Activated B cell treated with CpG ODN at 0.5 μM for 24 hours (primary cell): ENCODE measurements around the gene SNRNP48. TPM values are rescaled to one million over a fixed set of nuclear protein-coding genes. Genes with fewer than 3 reads are reported as not detected.

Source experiments
- ATAC-seq: fragments of 200-7000 bp; cut with Tn5 transposase; one replicate; pipeline ENCODE4 v1.10.0; 2021; ENCODE audit warnings: low read depth, mild to moderate bottlenecking, moderate library complexity
- CTCF ChIA-PET: fragments of 350-600 bp; sonication (Branson Sonifier 250); formaldehyde crosslinking; loops from one replicate; lab custom pipeline; 2021; ENCODE audit warnings: antibody characterized with exemption; lab: Charles Lee
- POLR2A ChIA-PET: fragments of 350-600 bp; sonication (Branson Sonifier 250); formaldehyde crosslinking; loops from one replicate; lab custom pipeline; 2021; ENCODE audit warnings: antibody characterized with exemption; lab: Charles Lee
- DNase-seq: peaks from one replicate; pipeline ENCODE4 v3.0.0; 2022
- H3K27ac Mint-ChIP-seq: one replicate; pipeline ENCODE4 v1.8.0; 2020; ENCODE audit warnings: mixed read lengths
- H3K27me3 Mint-ChIP-seq: one replicate; pipeline ENCODE4 v1.8.0; 2021; ENCODE audit warnings: mixed read lengths
- H3K36me3 Mint-ChIP-seq: one replicate; pipeline ENCODE4 v1.8.0; 2021; ENCODE audit warnings: low read depth, mixed read lengths
- H3K4me1 Mint-ChIP-seq: one replicate; pipeline ENCODE4 v1.8.0; 2021; ENCODE audit warnings: mixed read lengths
- H3K4me3 Mint-ChIP-seq: one replicate; pipeline ENCODE4 v1.8.0; 2020; ENCODE audit warnings: mild to moderate bottlenecking, mixed read lengths
- H3K9me3 Mint-ChIP-seq: one replicate; pipeline ENCODE4 v1.8.0; 2020; ENCODE audit warnings: mixed read lengths
- intact Hi-C: fragments of 100-400 bp; cut with micrococcal nuclease; formaldehyde crosslinking; loops from one replicate; pipeline ENCODE4 v1.15.1; 2024
- total RNA-seq: library from RNA; stranded (reverse); gene quantifications from 2 replicates; pipeline ENCODE4 v1.2.3, GENCODE V29; 2022
- TF ChIP-seq, protein P1 (sequence below): fragments of 200-600 bp; IDR thresholded peaks from one replicate; pipeline ENCODE4 v1.8.0; 2022; ENCODE audit warnings: antibody characterized with exemption, mild to moderate bottlenecking

The SNRNP48 gene
- total RNA-seq, 1 donor from 2014 or later, result 18.7 TPM

DNA sequence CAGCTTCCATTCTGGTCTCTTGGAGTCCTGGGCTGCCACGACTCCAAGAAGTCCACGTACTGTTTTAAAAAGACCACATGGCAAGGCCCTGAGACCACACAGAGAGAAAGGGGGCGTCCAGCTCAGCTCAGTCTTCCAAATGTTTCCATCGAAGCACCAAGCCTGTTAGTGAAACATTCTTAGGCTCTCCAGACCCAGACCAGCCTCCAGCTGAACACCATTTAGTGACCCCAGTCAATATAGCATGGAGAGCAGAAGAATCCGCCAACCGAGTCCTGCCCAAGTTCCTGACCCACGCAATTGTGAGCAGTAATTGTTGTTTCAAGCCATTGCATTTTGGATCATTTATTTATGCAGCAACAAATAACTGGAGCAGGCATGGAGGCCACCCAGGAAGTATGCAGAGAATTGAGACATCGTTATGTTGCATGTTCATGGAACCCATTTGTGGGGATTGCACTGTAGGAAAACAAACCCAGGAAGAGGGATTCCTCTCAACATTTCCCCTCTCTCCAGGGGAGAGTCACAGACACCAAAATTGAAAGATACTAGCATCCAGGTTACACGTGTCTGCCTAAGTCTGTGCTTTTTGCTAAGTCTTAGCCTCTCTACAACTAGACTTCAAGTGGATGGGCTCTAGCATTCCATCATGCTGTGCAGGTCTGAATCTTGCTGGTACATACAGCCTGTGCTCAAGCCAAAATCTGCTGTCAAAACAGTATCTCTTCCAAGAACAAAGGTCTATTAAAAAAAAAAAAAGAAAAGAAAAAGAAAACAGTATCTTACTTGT is 42.7 kb downstream of the SNRNP48 start:
- no peaks in the 10 kb centered on the region for H3K9me3 Mint-ChIP-seq
- no peak overlapping the region for H3K4me3 Mint-ChIP-seq
- no peaks in the 10 kb centered on the region for H3K36me3 Mint-ChIP-seq
- DNase-seq (no peak), ATAC-seq (no peak)
- intact Hi-C loops, result no loop called here
- peaks cover 16% of the 10 kb centered on the region for H3K27me3 Mint-ChIP-seq
- TF ChIP-seq, protein P1, sequence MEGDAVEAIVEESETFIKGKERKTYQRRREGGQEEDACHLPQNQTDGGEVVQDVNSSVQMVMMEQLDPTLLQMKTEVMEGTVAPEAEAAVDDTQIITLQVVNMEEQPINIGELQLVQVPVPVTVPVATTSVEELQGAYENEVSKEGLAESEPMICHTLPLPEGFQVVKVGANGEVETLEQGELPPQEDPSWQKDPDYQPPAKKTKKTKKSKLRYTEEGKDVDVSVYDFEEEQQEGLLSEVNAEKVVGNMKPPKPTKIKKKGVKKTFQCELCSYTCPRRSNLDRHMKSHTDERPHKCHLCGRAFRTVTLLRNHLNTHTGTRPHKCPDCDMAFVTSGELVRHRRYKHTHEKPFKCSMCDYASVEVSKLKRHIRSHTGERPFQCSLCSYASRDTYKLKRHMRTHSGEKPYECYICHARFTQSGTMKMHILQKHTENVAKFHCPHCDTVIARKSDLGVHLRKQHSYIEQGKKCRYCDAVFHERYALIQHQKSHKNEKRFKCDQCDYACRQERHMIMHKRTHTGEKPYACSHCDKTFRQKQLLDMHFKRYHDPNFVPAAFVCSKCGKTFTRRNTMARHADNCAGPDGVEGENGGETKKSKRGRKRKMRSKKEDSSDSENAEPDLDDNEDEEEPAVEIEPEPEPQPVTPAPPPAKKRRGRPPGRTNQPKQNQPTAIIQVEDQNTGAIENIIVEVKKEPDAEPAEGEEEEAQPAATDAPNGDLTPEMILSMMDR, result no peak
- no peaks in the 10 kb centered on the region for H3K4me1 Mint-ChIP-seq
- CTCF ChIA-PET, result no interaction called here
- H3K27ac Mint-ChIP-seq, result no peak overlapping the region
- POLR2A ChIA-PET, result no interaction called here

DNA sequence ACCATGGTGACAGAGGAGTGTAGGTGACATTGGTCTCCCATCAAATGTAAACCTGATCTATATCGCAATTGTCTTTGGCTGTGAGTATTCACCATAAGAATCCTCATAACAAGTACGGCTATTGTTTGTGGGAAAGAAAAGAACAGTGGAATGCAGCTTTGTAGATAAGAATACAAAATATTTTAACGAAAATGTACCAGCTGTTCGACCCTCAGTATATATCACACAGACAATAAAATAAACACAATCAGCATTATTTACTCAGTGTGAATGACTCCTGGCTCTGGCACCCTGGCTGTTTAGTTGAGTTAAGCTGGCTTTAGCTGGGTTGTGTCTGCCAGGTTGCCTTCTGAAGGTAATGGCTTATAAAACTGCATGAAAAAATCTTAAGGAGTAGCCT is 43.4 kb downstream of the SNRNP48 start:
- TF ChIP-seq, protein P1, result no peak
- Mint-ChIP-seq H3K4me1 (no peaks in the 10 kb centered on the region), H3K36me3 (no peaks in the 10 kb centered on the region), H3K9me3 (no peaks in the 10 kb centered on the region), H3K27ac (no peak overlapping the region), H3K27me3 (peaks cover 16% of the 10 kb centered on the region), H3K4me3 (no peak overlapping the region)
- ChIA-PET CTCF (no interaction called here), POLR2A (no interaction called here)
- ATAC-seq (no peak), DNase-seq (no peak)
- intact Hi-C loops, result no loop called here

DNA sequence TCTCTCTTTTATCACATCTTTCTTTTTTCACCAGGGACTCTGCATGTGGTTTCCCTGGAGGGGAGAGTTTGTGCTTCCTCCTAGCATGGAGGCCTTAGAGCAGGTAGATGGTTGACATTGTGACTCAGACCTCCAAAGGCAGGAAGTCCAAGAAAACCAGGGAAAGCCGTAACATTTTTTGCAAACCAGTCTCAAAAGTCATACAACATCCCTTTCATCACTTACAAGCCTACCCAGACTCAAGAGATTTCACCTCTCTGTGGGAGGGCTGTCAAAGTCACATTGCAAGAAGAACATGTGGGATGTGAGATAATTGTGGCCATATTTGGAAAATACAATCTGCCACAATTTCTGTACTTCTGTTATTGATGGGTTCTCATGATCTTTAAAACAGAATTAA is 46.2 kb downstream of the SNRNP48 start:
- H3K27ac Mint-ChIP-seq, result no peak overlapping the region
- H3K4me1 Mint-ChIP-seq, result no peaks in the 10 kb centered on the region
- no peak overlapping the region for H3K4me3 Mint-ChIP-seq
- no peak for ATAC-seq
- TF ChIP-seq, protein P1, result no peak
- H3K27me3 Mint-ChIP-seq, result peaks cover 3% of the 10 kb centered on the region
- H3K36me3 Mint-ChIP-seq, result no peaks in the 10 kb centered on the region
- POLR2A ChIA-PET, result no interaction called here
- CTCF ChIA-PET, result no interaction called here
- intact Hi-C loops, result no loop called here
- H3K9me3 Mint-ChIP-seq, result no peaks in the 10 kb centered on the region
- DNase-seq, result no peak

DNA sequence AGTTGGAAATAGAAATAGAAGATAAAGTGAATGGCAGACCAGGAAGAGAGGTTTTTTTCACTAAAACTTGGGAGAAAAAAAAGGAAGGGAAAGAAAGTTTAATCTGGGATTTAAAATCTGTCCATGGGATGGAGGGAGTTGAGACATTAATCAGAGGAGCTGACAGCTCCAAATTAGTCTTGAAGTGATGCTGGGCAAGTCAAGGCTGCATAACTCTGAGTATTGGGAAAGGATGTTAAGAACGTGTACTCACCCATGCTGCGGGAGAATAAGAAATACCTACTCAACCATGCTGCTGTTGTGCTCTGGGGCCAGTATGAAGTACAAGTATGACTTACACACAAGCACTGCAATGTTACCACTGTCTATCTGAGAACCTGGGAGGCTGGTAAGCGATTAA is 47.5 kb downstream of the SNRNP48 start:
- POLR2A ChIA-PET, result no interaction called here
- intact Hi-C loops, result no loop called here
- no peaks in the 10 kb centered on the region for H3K9me3 Mint-ChIP-seq
- CTCF ChIA-PET, result no interaction called here
- H3K27me3 Mint-ChIP-seq, result peaks cover 2% of the 10 kb centered on the region
- H3K4me1 Mint-ChIP-seq, result no peaks in the 10 kb centered on the region
- DNase-seq (no peak), ATAC-seq (no peak)
- TF ChIP-seq, protein P1, result no peak
- H3K36me3 Mint-ChIP-seq, result no peaks in the 10 kb centered on the region
- no peak overlapping the region for H3K4me3 Mint-ChIP-seq
- H3K27ac Mint-ChIP-seq, result no peak overlapping the region

DNA sequence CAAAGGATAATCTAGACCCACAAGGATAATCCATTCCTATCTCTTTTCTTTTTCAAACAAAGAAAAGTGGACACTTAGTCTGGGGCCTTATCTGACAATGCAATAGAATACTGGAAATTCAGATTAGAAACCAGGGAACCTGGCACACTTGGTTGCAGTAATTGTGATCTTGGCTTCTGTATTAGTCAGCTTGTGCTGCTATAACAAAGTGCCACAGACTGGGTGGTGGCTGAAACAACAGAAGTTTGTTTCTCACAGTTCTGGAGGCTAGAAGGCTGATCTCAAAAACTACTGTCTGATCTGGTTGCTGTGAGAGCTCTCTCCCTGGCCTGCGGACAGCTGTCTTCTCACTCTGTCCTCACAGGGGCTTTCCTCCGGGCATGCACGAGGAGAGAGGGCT is 49.4 kb downstream of the SNRNP48 start:
- no peak overlapping the region for H3K27ac Mint-ChIP-seq
- ChIA-PET POLR2A (no interaction called here), CTCF (no interaction called here)
- no peaks in the 10 kb centered on the region for H3K4me1 Mint-ChIP-seq
- ATAC-seq, result no peak
- H3K4me3 Mint-ChIP-seq, result no peak overlapping the region
- TF ChIP-seq, protein P1, result no peak
- intact Hi-C loops, result no loop called here
- DNase-seq, result no peak
- no peaks in the 10 kb centered on the region for H3K9me3 Mint-ChIP-seq
- peaks cover 2% of the 10 kb centered on the region for H3K27me3 Mint-ChIP-seq
- no peaks in the 10 kb centered on the region for H3K36me3 Mint-ChIP-seq
